GM12878 (cell line): ENCODE data around the gene CYP2J2. TPM values are rescaled to one million over a fixed set of nuclear protein-coding genes. Genes with fewer than 3 reads are reported as not detected.

ENCODE experiments used
- ATAC-seq: fragments of 200-7000 bp; cut with Tn5 transposase; 3 replicates; pipeline ENCODE4 v1.9.1; 2020; ENCODE audit warnings: mild to moderate bottlenecking, moderate library complexity
- BruUV-seq: library from RNA; stranded (reverse); fragments of 400-500 nt; replicated peaks from 2 replicates; lab custom pipeline; 2021; lab: Mats Ljungman, UMichigan
- CTCF ChIA-PET: fragments of 300-600 bp; sonication (Branson Sonifier 250); formaldehyde crosslinking; extraction: SDS; loops from one replicate; lab custom pipeline; 2021; ENCODE audit warnings: inconsistent platforms; lab: Yijun Ruan, JAX
- POLR2A ChIA-PET: fragments of 350-600 bp; formaldehyde crosslinking; extraction: SDS; loops from one replicate; lab custom pipeline; 2021; ENCODE audit warnings: inconsistent platforms; lab: Charles Lee
- RAD21 ChIA-PET: fragments of 300-600 bp; sonication (Branson Sonifier 250); formaldehyde crosslinking; loops from one replicate; lab custom pipeline; 2023; ENCODE audit warnings: antibody characterized with exemption; ENCODE audit not compliant: unreplicated experiment; lab: Charles Lee
- SMC1A ChIA-PET: fragments of 300-600 bp; sonication (Branson Sonifier 250); formaldehyde crosslinking; loops from one replicate; lab custom pipeline; 2023; ENCODE audit not compliant: unreplicated experiment, uncharacterized antibody; lab: Charles Lee
- DNase-seq: peaks from one replicate; pipeline ENCODE4 v3.0.0-alpha.2; 2011; ENCODE audit warnings: low read depth, low spot score
- FAIRE-seq: peaks from 3 replicates; lab custom pipeline; 2011; peaks lifted over from hg19 to GRCh38; lab: Jason Lieb, UNC
- H2AFZ ChIP-seq: 2 replicates; pipeline ENCODE4 v1.6.0; 2011; ENCODE audit warnings: low read depth, low read length, control low read depth; ENCODE audit not compliant: control insufficient read depth
- H3K27ac ChIP-seq: 2 replicates; pipeline ENCODE4 v1.5.1; 2011; ENCODE audit warnings: control low read depth; ENCODE audit not compliant: control insufficient read depth, insufficient read depth
- H3K27me3 ChIP-seq, 2 experiments: replicated peaks in 1 of 2; 2 replicates each; pipeline versions ENCODE4 v1.6.0 to v1.6.1; 2011; ENCODE audit warnings: low read length in 1 of 2; ENCODE audit not compliant: control insufficient read depth in 2 of 2, insufficient read depth in 2 of 2
- H3K36me3 ChIP-seq, 2 experiments: 2 replicates each; pipeline ENCODE4 v1.5.1; 2011; ENCODE audit warnings: low read length in 1 of 2; ENCODE audit not compliant: control insufficient read depth in 2 of 2, insufficient read depth in 2 of 2
- H3K4me1 ChIP-seq: 2 replicates; pipeline ENCODE4 v1.6.1; 2011; ENCODE audit warnings: mild to moderate bottlenecking, low read length, moderate library complexity, mixed read lengths; ENCODE audit not compliant: control insufficient read depth, insufficient read depth
- H3K4me2 ChIP-seq: 2 replicates; pipeline ENCODE4 v1.6.0; 2011; ENCODE audit warnings: control low read depth; ENCODE audit not compliant: control insufficient read depth, insufficient read depth
- H3K4me3 ChIP-seq: fragments of 200-600 bp; sonication (generic); 2 replicates; pipeline ENCODE4 v1.5.1; 2016
- H3K79me2 ChIP-seq: 2 replicates; pipeline ENCODE4 v1.6.0; 2011; ENCODE audit warnings: low read length; ENCODE audit not compliant: control insufficient read depth, insufficient read depth
- H3K9ac ChIP-seq: 2 replicates; pipeline ENCODE4 v1.8.0; 2011; ENCODE audit warnings: low read length, control low read depth, mixed read lengths; ENCODE audit not compliant: control insufficient read depth, insufficient read depth
- H3K9me3 ChIP-seq: replicated peaks from 3 replicates; pipeline ENCODE4 v1.5.1; 2011; ENCODE audit warnings: mild to moderate bottlenecking, low read length; ENCODE audit not compliant: control insufficient read depth, insufficient read depth
- H4K20me1 ChIP-seq: 2 replicates; pipeline ENCODE4 v1.6.0; 2011; ENCODE audit not compliant: control insufficient read depth, insufficient read depth
- CEBPB ChIP-seq, 2 experiments: fragments of 150-350 bp in 1 of 2; IDR thresholded peaks; 2 replicates each; pipeline ENCODE4 v1.6.1; 2012 to 2014; ENCODE audit warnings: low read depth in 2 of 2, low read length in 2 of 2, borderline replicate concordance in 1 of 2, inconsistent platforms in 1 of 2
- EED ChIP-seq: sonication (generic); IDR thresholded peaks from 2 replicates; pipeline ENCODE4 v1.6.1; 2016; ENCODE audit warnings: antibody characterized with exemption, low read depth
- NFXL1 ChIP-seq: fragments of 450-650 bp; IDR thresholded peaks from 2 replicates; pipeline ENCODE4 v1.6.1; 2017; ENCODE audit warnings: antibody characterized with exemption, mild to moderate bottlenecking, borderline replicate concordance
- NR2C2 ChIP-seq: IDR thresholded peaks from 2 replicates; pipeline ENCODE4 v1.6.1; 2011; ENCODE audit warnings: borderline replicate concordance, low read depth; ENCODE audit not compliant: control insufficient read depth, insufficient read length
- RAD51 ChIP-seq: fragments of 450-650 bp; IDR thresholded peaks from 2 replicates; pipeline ENCODE4 v1.6.1; 2016; ENCODE audit warnings: moderate library complexity, mild to moderate bottlenecking, inconsistent platforms
- RUNX3 ChIP-seq: IDR thresholded peaks from 2 replicates; pipeline ENCODE4 v1.6.1; 2012; ENCODE audit warnings: low read length, inconsistent platforms
- SREBF2 ChIP-seq: IDR thresholded peaks from 2 replicates; pipeline ENCODE4 v1.6.1; 2012; ENCODE audit warnings: mild to moderate bottlenecking, low read length
- SRF ChIP-seq, 2 experiments: IDR thresholded peaks; 2 replicates each; pipeline ENCODE4 v1.6.1; 2011; ENCODE audit warnings: low read depth in 2 of 2, low read length in 2 of 2, mild to moderate bottlenecking in 1 of 2, moderate library complexity in 1 of 2
- YY1 ChIP-seq: IDR thresholded peaks from 2 replicates; pipeline ENCODE4 v1.6.1; 2011; ENCODE audit warnings: low read depth, mild to moderate bottlenecking, low read length
- ZNF217 ChIP-seq: fragments of 450-650 bp; IDR thresholded peaks from 2 replicates; pipeline ENCODE4 v1.6.1; 2017; ENCODE audit warnings: antibody characterized with exemption, mild to moderate bottlenecking
- ZNF687 ChIP-seq: fragments of 450-650 bp; IDR thresholded peaks from 2 replicates; pipeline ENCODE4 v1.6.1; 2017; ENCODE audit warnings: mild to moderate bottlenecking, moderate library complexity
- WGBS: methylation state at CpG from one replicate; pipeline ENCODE4 v1.1.6; 2016; ENCODE audit warnings: low lambda C conversion rate; ENCODE audit not compliant: insufficient replicate concordance, insufficient coverage; ENCODE audit errors: missing lambda C conversion rate; 5-methylcytosine and 5-hydroxymethylcytosine counted together
- in situ Hi-C: fragments of 300-500 bp; cut with MboI; formaldehyde crosslinking; loops from 9 replicates; pipeline ENCODE4 v1.14.3; 2018; ENCODE audit warnings: mixed read lengths
- intact Hi-C: fragments of 100-400 bp; cut with micrococcal nuclease; formaldehyde crosslinking; loops from one replicate; pipeline ENCODE4 v1.14.2; 2022; ENCODE audit not compliant: unreplicated experiment
- polyA plus RNA-seq, 11 experiments: library from polyadenylated mRNA; depleted of rRNA in 4 of 11; unstranded in 6 of 11; stranded (reverse) in 5 of 11; fragments of >200 nt; fragmentation: Nextera tagmentation in 4 of 11; fragmentation: Illumina TruSeq in 1 of 11; extraction: Ambion mirVana in 4 of 11; extraction: Trizol in 1 of 11; gene quantifications; 1 replicate in 1 of 11; 2 replicates in 10 of 11; pipeline versions ENCODE4 v1.2.1 to v1.2.3, GENCODE V29; 2011 to 2016; ENCODE audit warnings: inconsistent platforms in 2 of 11, missing spikeins in 2 of 11, low read depth in 1 of 11
- total RNA-seq, 4 experiments: library from RNA; depleted of rRNA in 3 of 4; stranded (reverse); fragments of >200 nt in 3 of 4; fragmentation: Illumina TruSeq in 1 of 4; extraction: Trizol in 1 of 4; gene quantifications; 2 replicates each; pipeline versions ENCODE4 v1.2.1 to v1.2.3, GENCODE V29; 2013 to 2021
- TF ChIP-seq, protein P1 (sequence below): fragments of 450-650 bp; IDR thresholded peaks from 2 replicates; pipeline ENCODE4 v1.6.1; 2017; ENCODE audit warnings: mild to moderate bottlenecking, low read depth, inconsistent platforms; ENCODE audit not compliant: poor library complexity, severe bottlenecking
- TF ChIP-seq, protein P2 (sequence below): IDR thresholded peaks from 2 replicates; pipeline ENCODE4 v1.6.1; 2011; ENCODE audit warnings: mild to moderate bottlenecking, low read depth, low read length, moderate library complexity; ENCODE audit not compliant: insufficient replicate concordance

The CYP2J2 gene
- total and polyA plus RNA-seq, 10 of the 15 experiments (the other 5 are each of a cell fraction or from before 2014, with no cell fraction given) = 0.06 to 0.34 (median 0.10) TPM; not detected in 3

DNA sequence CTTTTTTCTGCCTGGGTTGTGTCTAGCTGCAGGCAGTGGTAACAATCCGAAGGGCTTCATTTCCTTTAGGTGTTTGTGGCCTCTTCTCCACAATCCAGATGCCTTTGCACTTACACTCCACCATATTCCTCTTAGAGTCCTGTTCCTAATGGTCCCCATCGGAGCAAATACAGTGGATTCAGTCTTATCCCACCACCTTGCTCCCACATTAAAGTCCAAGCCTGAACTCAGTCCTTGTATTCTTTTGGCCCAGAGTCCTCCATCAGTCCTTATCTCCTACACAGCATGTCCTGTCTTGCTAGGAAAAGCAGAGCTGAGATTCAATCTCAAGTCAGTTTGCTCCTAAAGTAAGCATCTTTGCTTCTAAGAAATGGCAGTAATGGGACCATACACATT lies 8.8 kb downstream of the CYP2J2 start:
- SMC1A ChIA-PET = no interaction called here
- WGBS = 11% methylated on average over 2 of the region's 2 CpGs
- Histone ChIP-seq H3K27ac (no peak overlapping the region), H3K4me2 (no peak overlapping the region), H3K27me3 (no peaks in the 10 kb centered on the region), H3K9ac (no peak overlapping the region), H3K9me3 (no peaks in the 10 kb centered on the region; the same call in 2 of the 3 replicates), H3K4me1 (no peaks in the 10 kb centered on the region), H4K20me1 (no peaks in the 10 kb centered on the region), H2AFZ (no peak overlapping the region), H3K79me2 (no peaks in the 10 kb centered on the region), H3K36me3 (no peaks in the 10 kb centered on the region), H3K4me3 (no peak overlapping the region)
- POLR2A ChIA-PET = no interaction called here
- CTCF ChIA-PET = interaction anchor here (1.2 kb wide), 1 partner anchor 30 kb away, joined by 4 read pairs; no protein-coding TSS in a partner anchor
- in situ Hi-C loops = no loop called here
- DNase-seq (no peak), FAIRE-seq (no peak), ATAC-seq (no peak)
- intact Hi-C loops = no loop called here
- RAD21 ChIA-PET = no interaction called here
- BruUV-seq = no TSS peak
- TF ChIP-seq, protein P1, sequence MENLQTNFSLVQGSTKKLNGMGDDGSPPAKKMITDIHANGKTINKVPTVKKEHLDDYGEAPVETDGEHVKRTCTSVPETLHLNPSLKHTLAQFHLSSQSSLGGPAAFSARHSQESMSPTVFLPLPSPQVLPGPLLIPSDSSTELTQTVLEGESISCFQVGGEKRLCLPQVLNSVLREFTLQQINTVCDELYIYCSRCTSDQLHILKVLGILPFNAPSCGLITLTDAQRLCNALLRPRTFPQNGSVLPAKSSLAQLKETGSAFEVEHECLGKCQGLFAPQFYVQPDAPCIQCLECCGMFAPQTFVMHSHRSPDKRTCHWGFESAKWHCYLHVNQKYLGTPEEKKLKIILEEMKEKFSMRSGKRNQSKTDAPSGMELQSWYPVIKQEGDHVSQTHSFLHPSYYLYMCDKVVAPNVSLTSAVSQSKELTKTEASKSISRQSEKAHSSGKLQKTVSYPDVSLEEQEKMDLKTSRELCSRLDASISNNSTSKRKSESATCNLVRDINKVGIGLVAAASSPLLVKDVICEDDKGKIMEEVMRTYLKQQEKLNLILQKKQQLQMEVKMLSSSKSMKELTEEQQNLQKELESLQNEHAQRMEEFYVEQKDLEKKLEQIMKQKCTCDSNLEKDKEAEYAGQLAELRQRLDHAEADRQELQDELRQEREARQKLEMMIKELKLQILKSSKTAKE = no peak
- TF ChIP-seq, protein P2, sequence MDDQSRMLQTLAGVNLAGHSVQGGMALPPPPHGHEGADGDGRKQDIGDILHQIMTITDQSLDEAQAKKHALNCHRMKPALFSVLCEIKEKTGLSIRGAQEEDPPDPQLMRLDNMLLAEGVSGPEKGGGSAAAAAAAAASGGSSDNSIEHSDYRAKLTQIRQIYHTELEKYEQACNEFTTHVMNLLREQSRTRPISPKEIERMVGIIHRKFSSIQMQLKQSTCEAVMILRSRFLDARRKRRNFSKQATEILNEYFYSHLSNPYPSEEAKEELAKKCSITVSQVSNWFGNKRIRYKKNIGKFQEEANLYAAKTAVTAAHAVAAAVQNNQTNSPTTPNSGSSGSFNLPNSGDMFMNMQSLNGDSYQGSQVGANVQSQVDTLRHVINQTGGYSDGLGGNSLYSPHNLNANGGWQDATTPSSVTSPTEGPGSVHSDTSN = no peak
- TF ChIP-seq NFXL1 (no peak), ZNF217 (no peak), YY1 (no peak), RUNX3 (no peak), RAD51 (no peak), SREBF2 (no peak), SRF (IDR thresholded peaks at IDR 0.05; ENCODE audit: low read depth in 2 of 2, low read length in 2 of 2) (no peak), CEBPB (IDR thresholded peaks at IDR 0.05; ENCODE audit: borderline replicate concordance in 1 of 2, low read depth in 2 of 2, low read length in 2 of 2) (no peak), NR2C2 (no peak), ZNF687 (no peak), EED (no peak)
